Measurements from ENCODE around the gene RIPK3.
"Not testable (repeated sequence)": the region's sequence is repeated elsewhere in the genome, so short reads cannot be mapped to it uniquely, and the experiment has no call there.

The RIPK3 gene

DNA sequence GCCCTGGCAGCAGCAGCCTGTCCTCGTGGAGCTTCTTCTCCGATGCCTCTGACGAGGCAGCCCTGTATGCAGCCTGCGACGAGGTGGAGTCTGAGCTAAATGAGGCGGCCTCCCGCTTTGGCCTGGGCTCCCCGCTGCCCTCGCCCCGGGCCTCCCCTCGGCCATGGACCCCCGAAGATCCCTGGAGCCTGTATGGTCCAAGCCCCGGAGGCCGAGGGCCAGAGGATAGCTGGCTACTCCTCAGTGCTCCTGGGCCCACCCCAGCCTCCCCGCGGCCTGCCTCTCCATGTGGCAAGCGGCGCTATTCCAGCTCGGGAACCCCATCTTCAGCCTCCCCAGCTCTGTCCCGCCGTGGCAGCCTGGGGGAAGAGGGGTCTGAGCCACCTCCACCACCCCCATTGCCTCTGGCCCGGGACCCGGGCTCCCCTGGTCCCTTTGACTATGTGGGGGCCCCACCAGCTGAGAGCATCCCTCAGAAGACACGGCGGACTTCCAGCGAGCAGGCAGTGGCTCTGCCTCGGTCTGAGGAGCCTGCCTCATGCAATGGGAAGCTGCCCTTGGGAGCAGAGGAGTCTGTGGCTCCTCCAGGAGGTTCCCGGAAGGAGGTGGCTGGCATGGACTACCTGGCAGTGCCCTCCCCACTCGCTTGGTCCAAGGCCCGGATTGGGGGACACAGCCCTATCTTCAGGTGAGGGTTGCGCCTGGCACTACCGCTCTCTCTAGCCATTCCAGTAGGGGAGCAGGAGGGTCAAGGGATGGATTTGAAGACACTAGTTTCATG is 30.3 kb upstream of the RIPK3 start:
- no peak for DNase-seq (ENCODE audit: extremely low read depth in 1 of 2, low read depth in 1 of 2)

DNA sequence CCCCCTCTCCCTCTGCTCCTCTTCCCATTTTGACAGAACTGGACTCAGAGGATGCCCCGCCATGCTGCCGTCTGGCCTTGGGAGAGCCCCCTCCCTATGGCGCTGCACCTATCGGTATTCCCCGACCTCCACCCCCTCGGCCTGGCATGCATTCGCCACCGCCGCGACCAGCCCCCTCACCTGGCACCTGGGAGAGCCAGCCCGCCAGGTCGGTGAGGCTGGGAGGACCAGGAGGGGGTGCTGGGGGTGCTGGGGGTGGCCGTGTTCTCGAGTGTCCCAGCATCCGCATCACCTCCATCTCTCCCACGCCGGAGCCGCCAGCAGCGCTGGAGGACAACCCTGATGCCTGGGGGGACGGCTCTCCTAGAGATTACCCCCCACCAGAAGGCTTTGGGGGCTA is 29.7 kb upstream of the RIPK3 start:
- DNase-seq (ENCODE audit: extremely low read depth in 1 of 2, low read depth in 1 of 2): no peak

DNA sequence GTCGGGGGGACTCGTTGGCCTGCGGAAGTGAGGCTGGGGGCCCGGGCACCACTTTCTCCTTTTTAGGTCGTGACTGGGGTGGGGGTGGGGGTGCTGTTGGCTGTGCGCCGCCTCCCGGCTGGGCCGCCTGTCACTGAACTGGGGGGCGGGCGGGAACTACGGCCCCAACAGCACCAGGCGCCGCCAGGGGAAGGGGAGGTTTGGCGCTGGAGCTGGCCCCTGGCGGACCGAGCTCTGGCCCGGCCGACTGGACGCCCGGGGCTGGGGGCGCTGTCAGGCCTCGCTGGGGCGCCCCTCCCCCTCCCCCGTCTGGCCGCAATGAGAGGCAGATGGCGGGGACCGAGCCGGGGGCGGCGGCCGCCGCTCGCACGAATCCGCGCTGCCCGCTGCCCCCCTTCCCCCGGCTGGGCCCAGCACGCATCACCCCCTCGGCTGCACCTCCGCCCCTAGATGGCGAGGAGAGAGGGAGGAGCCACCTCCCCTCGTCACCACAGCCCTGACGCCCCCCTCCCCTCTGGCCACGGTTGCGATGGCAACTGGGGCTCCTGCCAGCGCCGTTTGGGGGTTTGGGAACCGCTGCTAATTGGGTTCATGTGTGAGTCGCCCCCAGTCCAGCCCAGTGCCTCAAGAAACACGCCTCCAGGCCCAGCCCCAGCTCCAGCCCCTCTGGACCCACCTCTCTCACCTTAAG is 28.9 kb upstream of the RIPK3 start:
- DNase-seq (ENCODE audit: extremely low read depth in 1 of 2, low read depth in 1 of 2): no peak

GRCh38 chr14:24368212-24368561 is 28.4 kb upstream of the RIPK3 start:
- DNase-seq (ENCODE audit: extremely low read depth in 1 of 2, low read depth in 1 of 2): no peak

- no peak for DNase-seq (ENCODE audit: extremely low read depth in 1 of 2, low read depth in 1 of 2)
Measured at GRCh38 chr14:24367514-24368211, 27.9 kb upstream of the RIPK3 start, which contains the start of gene NFATC4. Gene NFATC4, plus strand, starts transcription at chr14:24368184. Its CDS starts 157 bp downstream, at chr14:24368341.

DNA sequence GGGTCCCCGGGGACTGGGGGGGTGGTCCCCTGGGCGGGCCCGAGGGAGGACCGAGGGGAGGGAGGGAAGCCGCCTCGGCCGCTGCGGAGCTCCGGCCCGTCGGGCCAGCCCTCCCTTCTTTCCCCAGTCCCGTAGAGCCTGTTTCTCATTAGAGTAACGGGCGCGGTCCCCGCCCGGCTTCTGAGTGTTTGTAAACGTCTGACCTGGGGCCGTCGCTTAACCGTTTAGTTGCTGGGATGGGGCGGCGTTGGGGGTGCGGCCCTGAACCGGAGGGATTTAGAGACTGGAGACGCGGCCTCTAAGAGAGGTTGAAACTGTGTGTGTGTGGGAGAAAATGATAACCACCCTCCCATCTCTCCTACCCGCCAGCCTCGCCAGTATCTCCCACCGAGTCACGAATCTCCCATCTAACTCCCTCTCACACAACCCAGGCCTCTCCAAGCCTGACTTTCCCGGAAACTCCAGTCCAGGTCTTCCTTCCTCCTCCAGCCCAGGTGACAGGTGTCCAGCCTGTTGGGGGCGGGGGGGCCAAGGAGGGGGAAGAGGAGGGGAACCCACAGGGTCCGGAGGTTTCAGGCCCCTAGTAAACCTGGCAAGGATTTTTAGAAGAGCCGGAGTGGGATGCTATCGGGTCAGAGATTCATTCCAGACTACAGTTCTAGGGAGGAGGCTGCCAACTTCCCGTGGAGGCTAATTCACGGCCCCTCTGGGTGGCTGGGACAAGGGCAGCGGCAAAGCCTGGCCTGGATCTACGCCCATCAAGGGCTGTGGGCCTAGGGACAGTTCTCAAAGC is 27.1 kb upstream of the RIPK3 start:
- DNase-seq (ENCODE audit: extremely low read depth in 1 of 2, low read depth in 1 of 2): no peak

DNA sequence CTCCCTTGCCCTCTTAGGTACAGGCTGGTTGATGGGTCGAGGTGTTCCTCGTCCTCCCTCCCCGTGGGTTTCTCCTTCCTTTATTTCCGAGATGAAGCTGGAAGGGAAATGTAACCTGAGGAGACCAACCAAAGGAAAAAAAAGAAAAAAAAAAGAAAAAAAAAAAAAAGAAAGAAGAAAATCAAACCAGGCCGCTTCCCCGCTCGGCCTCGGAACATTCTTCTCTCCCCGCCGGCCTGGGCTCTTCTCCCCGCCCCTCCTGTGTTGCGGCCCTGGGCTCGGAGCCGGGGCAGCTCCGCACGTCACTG is 26.6 kb upstream of the RIPK3 start:
- no peak for DNase-seq (ENCODE audit: extremely low read depth in 1 of 2, low read depth in 1 of 2)

DNA sequence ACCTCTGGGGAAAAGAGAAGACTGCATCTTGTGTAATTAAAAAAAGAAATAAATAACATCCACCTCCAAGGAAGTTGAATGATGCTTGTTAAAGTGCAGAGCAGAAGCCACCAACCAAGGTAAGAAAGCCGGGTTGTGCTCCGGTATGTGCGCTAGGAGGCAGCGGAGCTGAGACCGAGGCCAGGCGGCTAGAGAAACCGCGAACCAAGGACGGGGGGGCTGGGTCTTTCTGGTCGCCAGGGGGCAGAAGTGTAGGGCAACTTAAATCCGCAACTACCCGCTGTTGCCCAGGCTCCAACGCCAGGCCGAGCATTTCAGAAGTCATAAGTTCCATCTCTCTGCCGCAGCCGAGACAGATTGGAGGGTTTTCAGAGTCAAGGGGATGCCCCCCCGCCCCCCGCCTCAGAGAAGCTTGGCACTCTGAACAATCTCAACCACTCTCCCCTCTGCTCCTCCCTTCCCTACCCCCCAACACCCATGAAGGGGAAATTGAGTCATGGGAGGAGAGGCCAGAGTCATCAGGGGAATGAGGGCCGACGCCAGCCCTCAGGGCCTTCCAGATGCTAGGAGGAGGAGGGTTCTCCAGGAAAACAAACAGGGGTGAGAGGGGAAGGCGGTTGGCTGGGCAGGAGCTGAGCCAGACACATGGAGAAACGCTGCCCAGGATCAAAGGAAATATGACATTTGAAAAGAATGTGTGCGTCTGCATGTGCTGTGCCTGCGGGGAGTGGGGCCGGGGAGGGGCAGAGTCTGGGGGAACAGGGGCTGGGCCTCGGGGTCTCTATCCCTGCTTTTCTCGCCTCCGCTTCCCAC is 26.0 kb upstream of the RIPK3 start:
- DNase-seq (ENCODE audit: extremely low read depth in 1 of 2, low read depth in 1 of 2): peak; percentile 12 to 31

DNA sequence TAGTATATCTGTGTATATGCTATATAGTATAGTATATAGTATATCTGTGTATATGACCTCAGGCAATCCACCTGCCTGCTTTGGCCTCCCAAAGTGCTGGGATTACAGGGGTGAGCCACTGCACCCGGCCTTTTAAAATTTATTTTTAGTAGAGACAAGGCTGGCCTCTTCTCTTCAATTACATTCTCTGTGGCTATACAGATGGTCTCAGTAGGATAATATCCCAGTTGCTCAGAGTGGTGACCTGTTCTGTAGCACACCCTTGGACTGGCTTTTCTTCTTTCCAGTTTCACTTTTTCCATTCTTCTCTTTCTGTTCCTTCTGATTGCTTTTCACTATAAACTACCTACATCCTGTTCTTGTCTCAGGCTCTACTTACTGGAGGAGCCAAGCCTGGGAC is 25.1 kb upstream of the RIPK3 start:
- DNase-seq (ENCODE audit: extremely low read depth in 1 of 2, low read depth in 1 of 2): no peak

- no peak for DNase-seq (ENCODE audit: extremely low read depth in 1 of 2, low read depth in 1 of 2)
Measured at GRCh38 chr14:24363401-24363800, 23.6 kb upstream of the RIPK3 start.

- DNase-seq (ENCODE audit: extremely low read depth in 1 of 2, low read depth in 1 of 2): no peak
Measured at GRCh38 chr14:24362241-24362960, 22.6 kb upstream of the RIPK3 start.

- DNase-seq (ENCODE audit: extremely low read depth in 1 of 2, low read depth in 1 of 2): no peak
Measured at GRCh38 chr14:24361326-24361725, 21.5 kb upstream of the RIPK3 start.

DNA sequence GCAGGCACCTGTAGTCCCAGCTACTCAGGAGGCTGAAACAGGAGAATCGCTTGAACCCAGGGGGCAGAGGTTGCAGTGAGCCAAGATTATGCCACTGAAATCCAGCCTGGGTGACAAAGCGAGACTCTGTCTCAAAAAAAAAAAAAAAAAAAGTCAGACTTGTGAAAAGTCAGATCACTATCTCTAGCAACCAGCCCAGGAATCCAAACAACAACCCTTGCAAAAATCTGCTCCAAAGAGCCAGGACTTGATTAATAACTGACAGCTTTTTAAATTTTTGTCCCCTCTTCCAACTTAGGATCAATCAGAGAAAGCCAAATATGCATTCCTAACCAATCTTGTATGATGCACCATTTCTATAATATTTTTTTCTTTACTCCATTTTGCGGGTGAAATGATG is 20.5 kb upstream of the RIPK3 start:
- DNase-seq (ENCODE audit: extremely low read depth in 1 of 2, low read depth in 1 of 2): no peak

GRCh38 chr14:24356208-24356607 is 16.4 kb upstream of the RIPK3 start:
- DNase-seq (ENCODE audit: extremely low read depth in 1 of 2, low read depth in 1 of 2): no peak

- DNase-seq (ENCODE audit: extremely low read depth in 1 of 2, low read depth in 1 of 2): no peak
Measured at GRCh38 chr14:24355009-24355408, 15.2 kb upstream of the RIPK3 start.

DNA sequence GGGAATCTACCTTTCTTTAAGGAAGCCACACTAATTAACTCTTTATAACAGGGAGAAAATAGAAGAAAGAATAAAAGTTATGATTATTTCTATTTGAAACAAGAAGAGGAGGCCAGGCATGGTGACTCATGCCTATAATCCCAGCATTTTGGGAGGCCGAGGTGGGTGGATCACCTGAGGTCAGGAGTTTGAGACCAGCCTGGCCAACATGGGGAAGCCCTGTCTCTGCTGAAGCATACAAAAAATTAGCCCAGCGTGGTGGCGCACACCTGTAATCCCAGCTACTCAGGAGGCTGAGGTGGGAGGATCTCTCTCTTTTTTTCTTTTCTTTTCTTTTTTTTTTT is 14.7 kb upstream of the RIPK3 start:
- not testable (repeated sequence) for DNase-seq (ENCODE audit: extremely low read depth in 1 of 2, low read depth in 1 of 2)

GRCh38 chr14:24353559-24354481 is 14.0 kb upstream of the RIPK3 start:
- DNase-seq (ENCODE audit: extremely low read depth in 1 of 2, low read depth in 1 of 2): no peak

DNA sequence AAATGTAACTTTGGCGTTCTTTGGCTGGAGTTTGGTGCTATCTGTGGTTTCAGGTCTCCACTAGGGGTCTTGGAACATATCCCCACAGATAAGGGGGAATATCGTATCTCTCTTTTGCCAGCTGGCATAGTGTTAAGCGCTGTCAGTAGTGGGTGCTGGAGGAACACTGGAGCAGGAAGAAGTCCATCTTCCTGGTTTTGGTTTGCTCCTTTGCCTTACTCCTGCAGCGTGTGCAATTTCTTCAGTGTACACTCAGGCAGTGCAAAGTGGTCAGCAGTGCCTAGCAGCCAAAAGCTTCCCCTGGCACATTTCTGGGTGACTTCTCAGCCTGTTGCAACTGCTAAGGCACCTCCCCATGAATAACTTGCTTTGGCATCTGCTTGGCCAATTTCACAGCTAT is 11.7 kb upstream of the RIPK3 start:
- no peak for DNase-seq (ENCODE audit: extremely low read depth in 1 of 2, low read depth in 1 of 2)

- DNase-seq (ENCODE audit: extremely low read depth in 1 of 2, low read depth in 1 of 2): no peak
Measured at GRCh38 chr14:24349742-24350141, 10.0 kb upstream of the RIPK3 start.

All from activated CD8-positive, alpha-beta memory T cell treated with anti-CD3 and anti-CD28 coated beads for 1 hour (primary cell).